ENCODE results near the gene SLCO1C1.

DNA sequence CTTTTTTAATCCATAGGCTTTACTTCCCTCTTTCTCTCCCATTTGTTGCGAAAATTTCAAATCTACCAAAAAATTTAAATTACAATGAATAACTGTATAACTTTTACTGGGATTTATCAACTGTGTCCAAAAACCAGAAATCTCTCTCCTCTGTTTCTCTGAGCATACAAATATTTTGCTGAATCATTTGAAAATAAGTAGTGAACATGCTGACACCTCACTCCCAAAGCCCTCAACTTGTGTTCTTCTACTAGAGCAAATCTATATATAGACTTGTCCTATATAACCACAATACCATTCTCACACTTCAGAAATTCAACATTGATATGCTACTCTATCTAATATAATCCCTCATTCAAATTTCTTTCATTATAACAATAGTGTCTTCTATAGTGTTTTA lies 53.1 kb downstream of the SLCO1C1 start:
- TF ChIP-seq POLR2AphosphoS5 (IDR thresholded peaks at IDR 0.05) (no peak), EP300 (IDR thresholded peaks at IDR 0.05) (no peak), POLR2A (IDR thresholded peaks at IDR 0.05) (no peak)
- TF ChIP-seq, protein P1, sequence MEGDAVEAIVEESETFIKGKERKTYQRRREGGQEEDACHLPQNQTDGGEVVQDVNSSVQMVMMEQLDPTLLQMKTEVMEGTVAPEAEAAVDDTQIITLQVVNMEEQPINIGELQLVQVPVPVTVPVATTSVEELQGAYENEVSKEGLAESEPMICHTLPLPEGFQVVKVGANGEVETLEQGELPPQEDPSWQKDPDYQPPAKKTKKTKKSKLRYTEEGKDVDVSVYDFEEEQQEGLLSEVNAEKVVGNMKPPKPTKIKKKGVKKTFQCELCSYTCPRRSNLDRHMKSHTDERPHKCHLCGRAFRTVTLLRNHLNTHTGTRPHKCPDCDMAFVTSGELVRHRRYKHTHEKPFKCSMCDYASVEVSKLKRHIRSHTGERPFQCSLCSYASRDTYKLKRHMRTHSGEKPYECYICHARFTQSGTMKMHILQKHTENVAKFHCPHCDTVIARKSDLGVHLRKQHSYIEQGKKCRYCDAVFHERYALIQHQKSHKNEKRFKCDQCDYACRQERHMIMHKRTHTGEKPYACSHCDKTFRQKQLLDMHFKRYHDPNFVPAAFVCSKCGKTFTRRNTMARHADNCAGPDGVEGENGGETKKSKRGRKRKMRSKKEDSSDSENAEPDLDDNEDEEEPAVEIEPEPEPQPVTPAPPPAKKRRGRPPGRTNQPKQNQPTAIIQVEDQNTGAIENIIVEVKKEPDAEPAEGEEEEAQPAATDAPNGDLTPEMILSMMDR (IDR thresholded peaks at IDR 0.05), result no peak

All from suprapubic skin (tissue), 4 donors.